GM21528 (cell line): ENCODE results near the gene RO60.
A peak's percentile ranks its signal among the peaks of the same experiment; 100 is the strongest.

Source experiments
- ATAC-seq: cut with Tn5 transposase; IDR thresholded peaks from one replicate; pipeline ENCODE4 v1.9.1; 2021; ENCODE audit warnings: mild to moderate bottlenecking, moderate library complexity; ENCODE audit not compliant: unreplicated experiment, low FRiP score

Gene RO60

GRCh38 chr1:193060406-193060805, 994 bp downstream of the RO60 start:
- no peak for ATAC-seq

GRCh38 chr1:193060938-193061337, 1.5 kb downstream of the RO60 start:
- no peak for ATAC-seq

GRCh38 chr1:193062698-193063463, 3.5 kb downstream of the RO60 start:
- ATAC-seq = no peak

GRCh38 chr1:193065954-193066353, 6.5 kb downstream of the RO60 start:
- no peak for ATAC-seq

- no peak for ATAC-seq
These were observed 7.2 kb downstream of the RO60 start for GRCh38 chr1:193066606-193067005.

DNA sequence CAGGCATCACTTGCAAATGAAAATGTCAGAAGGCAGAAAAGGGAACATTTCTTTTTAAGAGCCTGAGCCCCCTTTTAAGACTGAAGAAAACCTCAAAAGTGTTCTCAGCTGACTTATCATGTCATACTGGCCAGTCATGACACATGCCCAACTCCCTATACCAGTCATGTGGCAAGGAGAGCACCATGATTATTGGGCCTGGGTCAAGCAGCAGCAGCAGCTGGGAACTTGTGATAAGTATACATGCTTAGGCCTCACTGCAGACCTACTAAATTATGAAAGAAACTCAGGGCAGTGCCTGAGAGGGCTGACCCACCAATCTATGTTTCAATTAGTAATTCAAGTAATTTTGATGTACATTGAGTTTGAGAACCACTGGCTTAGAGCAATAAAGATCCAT, 8.6 kb downstream of the RO60 start:
- no peak for ATAC-seq

- ATAC-seq = no peak
These were observed 10.5 kb downstream of the RO60 start for GRCh38 chr1:193069748-193070385.

GRCh38 chr1:193070386-193070753, 11.0 kb downstream of the RO60 start:
- no peak for ATAC-seq

GRCh38 chr1:193070942-193071341, 11.5 kb downstream of the RO60 start:
- ATAC-seq = peak; percentile 45

GRCh38 chr1:193077991-193078390, 18.6 kb downstream of the RO60 start:
- ATAC-seq = no peak

- no peak for ATAC-seq
These were observed 19.8 kb downstream of the RO60 start for GRCh38 chr1:193079187-193079586.

DNA sequence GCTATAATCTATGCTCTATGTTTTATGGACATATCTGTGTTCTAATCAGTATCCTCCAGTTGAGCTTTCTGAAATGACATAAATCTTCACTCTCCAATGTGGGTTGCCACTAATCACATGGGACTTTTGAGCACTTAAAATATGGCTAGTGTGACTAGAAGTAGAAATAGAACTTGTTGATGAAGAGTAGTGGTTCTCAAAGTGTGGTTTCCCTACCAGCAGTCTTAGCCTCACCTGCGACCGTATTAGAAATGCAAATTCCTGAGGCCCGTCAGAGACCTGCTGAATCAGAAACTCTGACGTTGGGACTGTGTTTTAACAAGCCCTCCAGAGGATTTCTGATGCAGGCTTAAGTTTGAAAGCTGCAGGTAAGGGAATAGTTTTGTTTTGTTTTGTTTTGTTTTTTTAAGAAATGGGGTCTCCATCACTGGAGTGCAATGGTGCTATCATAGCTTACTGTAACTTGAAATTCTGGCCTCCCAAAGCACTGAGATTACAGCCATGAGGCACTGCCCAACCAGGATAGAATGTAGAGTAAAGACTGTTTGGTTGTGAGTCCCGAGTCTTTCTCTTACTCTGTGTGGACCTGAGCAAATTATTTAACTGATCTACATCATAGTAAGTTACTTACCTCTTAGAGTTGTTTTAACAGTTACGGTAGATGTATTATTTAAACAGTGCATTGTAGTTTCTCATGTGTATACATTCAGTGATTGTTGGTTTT, 24.1 kb downstream of the RO60 start:
- peak; percentile 95 for ATAC-seq

DNA sequence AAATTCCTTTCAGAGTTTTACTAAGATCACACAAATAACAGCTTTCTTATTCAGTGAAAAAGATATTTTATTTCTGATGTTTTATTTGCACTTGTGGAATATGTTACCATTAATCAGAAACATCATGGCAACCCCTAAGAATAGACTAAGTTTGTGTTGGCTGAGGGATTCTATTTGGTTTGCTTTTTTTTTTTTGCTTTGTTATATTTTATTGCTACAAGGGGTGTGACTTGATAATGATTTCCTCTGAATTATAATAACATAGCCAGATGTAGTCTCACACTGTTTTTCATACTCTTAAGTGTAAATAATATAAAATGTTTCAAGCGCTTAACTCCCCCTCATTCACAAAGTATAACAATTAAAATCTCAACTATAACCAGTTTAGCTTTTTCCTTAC, 25.9 kb downstream of the RO60 start:
- ATAC-seq = no peak

DNA sequence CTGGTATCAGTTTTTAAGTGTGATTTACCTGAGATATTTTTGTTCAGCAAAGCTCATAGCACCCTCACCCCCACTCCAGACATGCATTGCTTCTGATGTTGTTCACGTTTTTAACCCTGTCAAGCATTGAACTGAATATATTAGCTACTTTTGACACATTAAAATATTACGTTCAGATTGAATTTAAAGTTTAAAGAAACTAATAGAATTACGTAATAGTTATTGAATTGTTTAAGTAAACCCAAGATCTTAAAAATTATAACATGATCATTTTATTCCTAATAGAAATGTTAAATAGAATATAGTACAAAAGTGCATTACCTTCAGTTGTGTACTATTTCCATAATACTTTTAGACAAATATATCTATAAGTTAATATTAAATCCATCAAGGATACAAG, 26.9 kb downstream of the RO60 start:
- no peak for ATAC-seq

DNA sequence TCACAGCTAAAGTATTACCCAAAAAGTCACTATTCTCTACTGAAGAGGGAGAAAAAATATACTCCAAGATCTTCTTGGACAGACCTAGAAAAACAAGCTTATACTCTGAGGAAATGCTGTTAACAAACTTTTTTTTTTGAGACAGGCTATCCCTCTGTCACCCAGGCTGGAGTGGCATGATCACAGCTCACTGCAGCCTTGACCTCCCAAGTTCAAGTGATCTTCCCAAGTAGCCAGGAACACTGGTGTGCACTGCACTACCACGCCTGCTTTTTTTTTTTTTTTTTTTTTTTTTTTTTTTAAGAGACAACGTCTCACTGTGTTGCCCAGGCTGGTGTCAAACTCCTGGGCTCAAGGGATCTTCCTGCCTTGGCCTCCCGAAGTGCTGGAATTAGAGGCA, 28.5 kb downstream of the RO60 start:
- ATAC-seq = no peak

- no peak for ATAC-seq
These were observed 31.5 kb downstream of the RO60 start for GRCh38 chr1:193090865-193091264.

DNA sequence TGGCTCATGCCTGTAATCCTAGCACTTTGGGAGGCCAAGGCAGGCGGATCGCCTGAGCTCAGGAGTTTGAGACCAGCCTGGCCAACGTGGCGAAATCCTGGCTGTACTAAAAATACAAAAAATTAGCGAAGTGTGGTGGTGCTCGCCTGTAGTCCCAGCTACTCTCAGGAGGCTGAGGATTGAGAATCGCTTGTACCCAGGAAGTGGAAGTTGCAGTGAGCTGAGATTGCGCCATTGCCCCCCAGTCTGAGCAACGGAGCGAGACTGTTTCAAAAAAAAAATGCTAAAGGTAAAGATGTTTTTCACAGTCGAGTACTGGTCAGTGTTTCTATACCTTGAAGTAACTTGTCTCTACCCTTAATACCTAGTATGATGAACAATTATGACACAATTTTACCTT, 34.7 kb downstream of the RO60 start:
- ATAC-seq = no peak

DNA sequence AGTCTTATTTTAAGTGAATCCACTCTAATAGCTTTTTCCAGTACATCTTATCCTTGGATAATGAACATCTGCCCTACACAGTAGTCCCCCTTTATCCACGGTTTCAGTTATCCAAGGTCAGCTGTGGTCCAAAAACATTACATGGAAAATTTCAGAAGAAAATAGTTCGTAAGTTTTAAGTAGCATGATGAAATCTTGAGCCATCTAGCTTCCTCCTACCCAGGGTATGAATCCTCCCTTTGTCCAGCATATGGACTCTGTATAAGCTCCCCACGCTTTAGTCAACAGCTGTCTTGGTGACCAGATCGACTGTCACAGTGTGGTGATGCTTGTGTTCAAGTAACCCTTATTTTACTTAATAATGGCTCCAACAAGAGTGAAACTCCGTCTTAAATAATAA, 43.2 kb downstream of the RO60 start:
- no peak for ATAC-seq

- ATAC-seq = peak; percentile 1
These were observed 44.5 kb downstream of the RO60 start for GRCh38 chr1:193103759-193104501.

DNA sequence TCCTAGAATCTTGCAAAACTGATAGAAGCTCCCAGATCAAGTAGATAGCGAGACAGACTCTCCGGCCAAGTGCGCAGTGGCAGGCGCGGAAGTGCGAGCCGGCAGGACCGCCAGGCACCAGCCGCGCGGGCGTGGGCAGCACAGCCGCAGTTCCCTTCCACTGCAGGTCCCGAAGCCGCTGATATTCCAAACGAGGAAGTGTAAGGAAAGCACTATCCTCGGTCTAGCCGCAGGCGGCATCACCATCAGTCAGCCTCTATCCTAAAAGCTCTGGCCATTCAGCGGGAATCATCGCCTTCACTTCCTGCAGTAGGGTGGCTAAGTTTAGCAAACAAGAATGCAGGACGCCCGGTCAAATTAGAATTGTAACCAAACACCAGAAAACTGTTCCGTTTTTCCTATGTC, 45.1 kb downstream of the RO60 start:
- ATAC-seq = peak; percentile 48
